ENCODE results near the gene DNAH14. TPM values are rescaled to one million over a fixed set of nuclear protein-coding genes. Genes with fewer than 3 reads are reported as not detected.
A peak's percentile ranks its signal among the peaks of the same experiment; 100 is the strongest.
"Not testable (repeated sequence)": the region's sequence is repeated elsewhere in the genome, so short reads cannot be mapped to it uniquely, and the experiment has no call there.

The DNAH14 gene
- total RNA-seq, 3 donors from 2014 or later = 9.2 to 12.7 (median 10.0) TPM

DNA sequence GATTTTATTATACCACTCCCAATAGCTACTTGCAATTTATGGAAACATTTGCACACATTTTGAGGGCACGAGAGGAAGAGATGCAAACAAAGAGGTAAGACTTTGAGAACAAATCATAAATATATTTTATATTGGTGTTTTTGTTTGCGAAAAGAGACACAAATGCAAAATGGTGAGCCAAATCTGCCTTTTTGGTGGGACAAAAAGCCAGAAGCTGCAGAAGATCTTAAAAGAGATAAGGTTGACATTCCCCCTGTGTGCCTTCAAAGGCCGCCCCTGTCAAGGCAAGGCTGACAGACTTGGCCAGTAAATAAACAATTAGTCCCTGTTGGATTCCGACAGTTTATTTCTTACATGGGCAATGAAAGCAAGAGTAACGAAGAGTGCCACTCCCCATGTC, 375.5 kb downstream of the DNAH14 start:
- no peaks in the 10 kb centered on the region for H3K9me3 ChIP-seq
- H3K36me3 ChIP-seq (ENCODE audit: low read depth) = no peaks in the 10 kb centered on the region
- no peaks in the 10 kb centered on the region for H3K4me1 ChIP-seq (ENCODE audit: low read depth)
- DNase-seq = no peak
- no peak for ATAC-seq
- intact Hi-C loops (cut with DNase I, micrococcal nuclease) = no loop called here
- no peak overlapping the region for H3K4me3 ChIP-seq
- TF ChIP-seq, protein P1, sequence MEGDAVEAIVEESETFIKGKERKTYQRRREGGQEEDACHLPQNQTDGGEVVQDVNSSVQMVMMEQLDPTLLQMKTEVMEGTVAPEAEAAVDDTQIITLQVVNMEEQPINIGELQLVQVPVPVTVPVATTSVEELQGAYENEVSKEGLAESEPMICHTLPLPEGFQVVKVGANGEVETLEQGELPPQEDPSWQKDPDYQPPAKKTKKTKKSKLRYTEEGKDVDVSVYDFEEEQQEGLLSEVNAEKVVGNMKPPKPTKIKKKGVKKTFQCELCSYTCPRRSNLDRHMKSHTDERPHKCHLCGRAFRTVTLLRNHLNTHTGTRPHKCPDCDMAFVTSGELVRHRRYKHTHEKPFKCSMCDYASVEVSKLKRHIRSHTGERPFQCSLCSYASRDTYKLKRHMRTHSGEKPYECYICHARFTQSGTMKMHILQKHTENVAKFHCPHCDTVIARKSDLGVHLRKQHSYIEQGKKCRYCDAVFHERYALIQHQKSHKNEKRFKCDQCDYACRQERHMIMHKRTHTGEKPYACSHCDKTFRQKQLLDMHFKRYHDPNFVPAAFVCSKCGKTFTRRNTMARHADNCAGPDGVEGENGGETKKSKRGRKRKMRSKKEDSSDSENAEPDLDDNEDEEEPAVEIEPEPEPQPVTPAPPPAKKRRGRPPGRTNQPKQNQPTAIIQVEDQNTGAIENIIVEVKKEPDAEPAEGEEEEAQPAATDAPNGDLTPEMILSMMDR (IDR thresholded peaks at IDR 0.05) = no peak

DNA sequence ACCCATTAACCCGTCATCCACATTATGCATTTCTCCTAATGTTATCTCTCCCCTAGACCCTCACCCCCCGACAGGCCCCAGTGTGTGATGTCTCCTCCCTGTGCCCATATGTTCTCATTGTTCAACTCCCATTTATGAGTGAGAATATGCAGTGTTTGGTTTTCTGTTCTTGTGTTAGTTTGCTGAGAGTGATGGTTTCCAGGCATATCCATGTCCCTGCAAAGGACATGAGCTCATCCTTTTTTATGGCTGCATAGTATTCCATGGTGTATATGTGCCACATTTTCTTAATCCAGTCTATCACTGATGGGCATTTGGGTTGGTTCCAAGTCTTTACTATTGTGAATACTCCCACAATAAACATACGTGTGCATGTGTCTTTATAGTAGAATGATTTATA, 381.1 kb downstream of the DNAH14 start:
- intact Hi-C loops (cut with DNase I, micrococcal nuclease); H3K9me3 ChIP-seq; H3K36me3 ChIP-seq (ENCODE audit: low read depth); H3K4me3 ChIP-seq; ATAC-seq; H3K4me1 ChIP-seq (ENCODE audit: low read depth); DNase-seq: not testable (repeated sequence)

DNA sequence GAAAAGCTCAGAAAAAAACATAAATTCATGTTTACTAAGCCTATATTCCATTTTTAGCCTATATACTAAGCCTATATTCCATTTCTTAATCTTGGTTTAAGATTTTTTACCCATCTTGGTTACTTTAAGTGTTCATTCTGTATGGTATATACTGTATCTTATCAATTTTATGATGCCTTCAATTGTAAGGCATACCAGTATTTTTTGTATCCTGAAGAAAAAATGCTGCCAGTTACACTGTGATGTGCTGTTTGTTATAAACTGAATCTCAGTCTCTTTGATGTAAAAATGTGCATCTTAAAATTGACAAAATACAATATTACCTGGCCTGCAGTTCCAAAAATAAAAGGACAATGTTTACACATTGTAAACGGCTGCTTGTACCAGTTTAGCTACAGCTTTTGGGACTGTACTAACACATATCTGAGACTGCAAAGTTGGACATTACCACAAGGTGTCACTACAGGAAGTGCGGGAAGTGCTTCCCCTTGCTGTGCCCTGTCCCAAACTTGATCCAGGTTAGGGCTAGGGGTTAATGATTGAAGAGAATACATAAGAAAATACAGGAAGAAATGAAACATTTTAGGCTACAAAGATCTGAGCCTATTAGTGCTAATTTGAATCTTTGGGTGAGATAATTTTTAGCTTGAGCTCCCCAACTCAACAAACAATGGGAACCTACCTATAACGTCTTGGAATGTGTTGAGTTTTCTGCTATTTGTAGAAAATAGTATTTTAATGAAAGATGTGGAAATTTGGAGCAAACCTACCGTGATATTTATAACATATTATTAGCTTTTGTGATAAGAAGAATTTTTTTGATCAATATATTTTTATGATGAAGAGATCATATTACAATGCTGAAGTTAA, 389.5 kb downstream of the DNAH14 start:
- DNase-seq (peak in 1 of 3 donors; percentile 72), ATAC-seq (peak; percentile 93)
- H3K36me3 ChIP-seq (ENCODE audit: low read depth) = no peaks in the 10 kb centered on the region
- TF ChIP-seq, protein P1 (IDR thresholded peaks at IDR 0.05) = peak; percentile 71
- H3K9me3 ChIP-seq = no peaks in the 10 kb centered on the region
- intact Hi-C loops (cut with DNase I, micrococcal nuclease) = no loop called here
- H3K4me1 ChIP-seq (ENCODE audit: low read depth) = no peaks in the 10 kb centered on the region
- H3K4me3 ChIP-seq = no peak overlapping the region

DNA sequence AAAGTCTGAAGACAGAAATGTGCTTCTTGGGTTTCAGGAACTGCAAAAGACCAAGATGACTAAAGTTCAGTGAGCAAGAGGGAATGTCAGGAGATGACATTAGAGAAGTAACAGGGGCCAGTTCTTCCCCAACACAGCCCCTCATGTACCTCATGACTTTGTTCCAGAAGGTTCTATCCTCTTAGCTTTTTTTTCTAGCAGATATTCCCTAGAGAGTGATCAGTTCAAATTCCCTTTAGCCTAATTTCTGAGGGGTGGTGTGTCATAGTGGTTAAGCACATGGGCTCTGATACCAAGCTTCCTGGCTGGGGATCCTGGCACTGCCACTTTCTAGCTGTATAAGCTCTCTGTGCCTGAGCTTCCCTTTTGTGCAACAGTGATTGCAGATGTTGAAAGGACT, 390.4 kb downstream of the DNAH14 start:
- no peak overlapping the region for H3K4me3 ChIP-seq
- H3K9me3 ChIP-seq = no peaks in the 10 kb centered on the region
- no peak for ATAC-seq
- H3K4me1 ChIP-seq (ENCODE audit: low read depth) = no peaks in the 10 kb centered on the region
- H3K36me3 ChIP-seq (ENCODE audit: low read depth) = no peaks in the 10 kb centered on the region
- DNase-seq = no peak
- TF ChIP-seq, protein P1 (IDR thresholded peaks at IDR 0.05) = no peak
- intact Hi-C loops (cut with DNase I, micrococcal nuclease) = loop anchor here in 1 of 2 donors (10.0 kb wide), 1 partner anchor 655 kb away; no protein-coding TSS in a partner anchor

DNA sequence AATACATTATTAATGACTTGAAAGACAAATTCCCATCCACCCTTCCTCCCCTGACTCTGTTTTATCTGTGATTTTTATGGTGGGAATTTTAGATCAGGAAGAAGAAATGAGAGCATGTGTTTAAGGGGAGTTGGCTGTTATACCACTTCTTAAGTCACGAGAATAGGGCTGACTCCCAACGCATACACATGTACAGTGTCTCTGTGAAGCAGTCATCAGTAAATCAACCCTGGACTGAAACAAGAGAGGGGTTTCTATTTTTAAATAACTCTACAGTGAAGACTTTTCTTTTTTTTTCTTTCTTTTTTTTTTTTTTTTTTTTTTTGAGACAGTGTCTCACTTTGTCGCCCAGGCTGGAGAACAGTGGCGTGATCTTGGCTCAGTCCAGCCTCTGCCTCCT, 392.3 kb downstream of the DNAH14 start:
- intact Hi-C loops (cut with DNase I, micrococcal nuclease) = loop anchor here in 1 of 2 donors (10.0 kb wide), 1 partner anchor 653 kb away; no protein-coding TSS in a partner anchor
- Histone ChIP-seq H3K36me3 (ENCODE audit: low read depth) (no peaks in the 10 kb centered on the region), H3K4me3 (no peak overlapping the region), H3K4me1 (ENCODE audit: low read depth) (no peaks in the 10 kb centered on the region), H3K9me3 (no peaks in the 10 kb centered on the region)
- TF ChIP-seq, protein P1 (IDR thresholded peaks at IDR 0.05) = no peak
- no peak for DNase-seq
- no peak for ATAC-seq

DNA sequence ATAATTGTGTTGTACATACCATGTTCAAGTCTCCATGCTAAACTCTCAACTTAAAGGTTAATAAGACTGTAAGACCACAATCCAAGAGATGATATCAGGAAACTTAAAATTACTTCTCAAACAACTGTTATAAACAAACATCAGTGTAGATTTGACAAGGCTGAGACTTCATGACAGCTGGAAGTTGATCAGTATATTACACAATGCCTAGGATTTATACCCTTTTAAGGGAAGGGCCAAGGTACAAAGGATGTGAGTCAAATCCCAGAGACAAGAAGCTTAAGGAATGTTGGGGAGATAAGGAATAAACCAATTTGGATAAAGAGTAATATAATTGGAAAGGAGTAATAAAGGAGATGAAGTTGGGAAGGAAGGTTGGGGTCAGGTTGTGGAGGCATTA, 399.6 kb downstream of the DNAH14 start:
- ATAC-seq = no peak
- no peaks in the 10 kb centered on the region for H3K36me3 ChIP-seq (ENCODE audit: low read depth)
- no peaks in the 10 kb centered on the region for H3K9me3 ChIP-seq
- intact Hi-C loops (cut with DNase I, micrococcal nuclease) = loop anchor here in 1 of 2 donors (10.0 kb wide), 1 partner anchor 646 kb away; no protein-coding TSS in a partner anchor
- no peaks in the 10 kb centered on the region for H3K4me1 ChIP-seq (ENCODE audit: low read depth)
- H3K4me3 ChIP-seq = no peak overlapping the region
- no peak for DNase-seq
- TF ChIP-seq, protein P1 (IDR thresholded peaks at IDR 0.05) = no peak

DNA sequence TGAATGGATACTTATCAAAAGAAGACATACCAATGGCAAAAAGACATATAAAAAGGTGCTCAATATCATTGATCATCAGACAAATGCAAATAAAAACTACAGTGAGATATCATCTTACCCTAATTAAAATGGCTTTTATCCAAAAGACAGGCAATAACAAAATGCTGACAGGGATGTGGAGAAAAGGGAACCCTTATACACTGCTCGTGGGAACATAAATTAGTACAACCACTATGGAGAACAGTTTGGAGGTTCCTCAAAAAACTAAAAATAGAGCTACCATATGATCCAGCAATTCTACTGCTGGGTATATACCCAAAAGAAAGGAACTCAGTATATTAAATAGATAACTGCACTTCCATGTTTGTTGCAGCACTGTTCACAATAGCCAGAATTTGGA, 400.5 kb downstream of the DNAH14 start:
- H3K36me3 ChIP-seq (ENCODE audit: low read depth); H3K4me3 ChIP-seq; DNase-seq; H3K4me1 ChIP-seq (ENCODE audit: low read depth); ATAC-seq; H3K9me3 ChIP-seq: not testable (repeated sequence)
- intact Hi-C loops (cut with DNase I, micrococcal nuclease) = loop anchor here in 1 of 2 donors (10.0 kb wide), 1 partner anchor 645 kb away; no protein-coding TSS in a partner anchor
